Ovary (tissue), 3 donors: ENCODE measurements around the gene PPM1F.

Experiments used
- CTCF ChIP-seq, 3 donors: fragments of 450-650 bp in 2 of 3; fragments of 200-600 bp in 1 of 3; IDR thresholded peaks; one replicate each; pipeline versions ENCODE4 v1.5.1 to v1.8.0; 2016 to 2022; ENCODE audit warnings: antibody characterized with exemption in 3 of 3, mild to moderate bottlenecking in 1 of 3
- EP300 ChIP-seq: sonication (generic); formaldehyde crosslinking; IDR thresholded peaks from one replicate; pipeline ENCODE4 v1.6.1; 2017; ENCODE audit warnings: antibody characterized with exemption
- POLR2A ChIP-seq: fragments of 450-650 bp; IDR thresholded peaks from one replicate; pipeline ENCODE4 v1.6.1; 2017; ENCODE audit warnings: antibody characterized with exemption, mild to moderate bottlenecking, moderate library complexity
- donor health status: DM: no; HTN: no; CAD: no.

- no peak for TF ChIP-seq CTCF (IDR thresholded peaks at IDR 0.05)
- TF ChIP-seq POLR2A, result no peak
- TF ChIP-seq EP300, result no peak
These were observed 23.3 kb upstream of the PPM1F start for GRCh38 chr22:21975854-21976345.
